ENCODE results near the gene HIGD2A. TPM values are rescaled to one million over a fixed set of nuclear protein-coding genes. Genes with fewer than 3 reads are reported as not detected.

The HIGD2A gene
- total and polyA plus RNA-seq, 2 of the 13 experiments (the other 11 are each of a cell fraction or from before 2014, with no cell fraction given), result 89.2 to 146 TPM

GRCh38 chr5:176361437-176362232, 26.9 kb upstream of the HIGD2A start, which contains the start of gene KIAA1191 (continued):
- TF ChIP-seq ZBTB4 (CRISPR knock-in tag; IDR thresholded peaks at IDR 0.05; ENCODE audit: borderline replicate concordance) (peak; percentile 87; the same call in 1 of the 2 replicates), KMT2B (CRISPR knock-in tag; IDR thresholded peaks at IDR 0.05) (peak; percentile 92), TAF1 (CRISPR knock-in tag; IDR thresholded peaks at IDR 0.05) (peak; percentile 94), GABPA (IDR thresholded peaks at IDR 0.05; ENCODE audit: low read depth, low read length) (no peak), GABPA (CRISPR knock-in tag; IDR thresholded peaks at IDR 0.05; ENCODE audit: low read depth) (peak; percentile 66; the same call in 1 of the 2 replicates), TFDP1 (CRISPR knock-in tag; IDR thresholded peaks at IDR 0.05; ENCODE audit: borderline replicate concordance) (0 out of 2 replicates have a peak, but pooled peaks have one; percentile 17), TFDP2 (CRISPR knock-in tag; IDR thresholded peaks at IDR 0.05) (peak; percentile 72), UBTF (CRISPR knock-in tag; IDR thresholded peaks at IDR 0.05) (peak; percentile 93), ATF5 (CRISPR knock-in tag; IDR thresholded peaks at IDR 0.05; ENCODE audit: low read depth) (0 out of 2 replicates have a peak, but pooled peaks have one; percentile 39), EHMT2 (IDR thresholded peaks at IDR 0.05; ENCODE audit: borderline replicate concordance, low read depth, low read length) (no peak), MZF1 (CRISPR knock-in tag; IDR thresholded peaks at IDR 0.05; ENCODE audit: borderline replicate concordance) (no peak), AGO2 (optimal IDR thresholded peaks at IDR 0.05; ENCODE audit: low read depth, low read length) (peak; percentile 57), U2AF2 (IDR thresholded peaks at IDR 0.05; ENCODE audit: low read depth, low read length) (no peak), SAP130 (CRISPR knock-in tag; IDR thresholded peaks at IDR 0.05; ENCODE audit: low read depth) (peak; percentile 92), SP2 (CRISPR knock-in tag; IDR thresholded peaks at IDR 0.05) (0 out of 2 replicates have a peak, but pooled peaks have one; percentile 14), SMAD3 (CRISPR knock-in tag; IDR thresholded peaks at IDR 0.05) (peak; percentile 95), ZNF432 (CRISPR knock-in tag; IDR thresholded peaks at IDR 0.05; ENCODE audit: borderline replicate concordance) (no peak), GZF1 (CRISPR knock-in tag; IDR thresholded peaks at IDR 0.05) (no peak), FOXA1 (IDR thresholded peaks at IDR 0.05) (no peak), FOXA1 (CRISPR knock-in tag; IDR thresholded peaks at IDR 0.05) (peak; percentile 32), RBAK (CRISPR knock-in tag; IDR thresholded peaks at IDR 0.05) (no peak), HDAC2 (CRISPR knock-in tag; IDR thresholded peaks at IDR 0.05) (peak; percentile 49; the same call in 1 of the 2 replicates)

Data from HepG2 (cell line).